Caco-2 (cell line): Measurements from ENCODE around the gene SLC14A1. TPM values are rescaled to one million over a fixed set of nuclear protein-coding genes. Genes with fewer than 3 reads are reported as not detected.

ENCODE experiments used
- total RNA-seq: library from RNA; stranded (reverse); gene quantifications from 2 replicates; pipeline ENCODE4 v1.2.3, GENCODE V29; 2022

The SLC14A1 gene
- total RNA-seq, 1 experiment from 2014 or later, result not detected

Other genes starting within 250 kb of the SLC14A1 start
- gene SLC14A2, start 108.7 kb upstream of the SLC14A1 start, total RNA-seq, result 0.32 and 0.34 TPM in 2 replicates
- not detected in 2 replicates for gene SIGLEC15, start 101.5 kb downstream of the SLC14A1 start, total RNA-seq
- gene EPG5, start 243.1 kb downstream of the SLC14A1 start, total RNA-seq, result 10.6 and 12.0 TPM in 2 replicates